ENCODE results near the gene MRPL40. TPM values are rescaled to one million over a fixed set of nuclear protein-coding genes. Genes with fewer than 3 reads are reported as not detected.

MRPL40 gene
- 10 to 100 TPM; 46.1 to 47.5 TPM for total RNA-seq

DNA sequence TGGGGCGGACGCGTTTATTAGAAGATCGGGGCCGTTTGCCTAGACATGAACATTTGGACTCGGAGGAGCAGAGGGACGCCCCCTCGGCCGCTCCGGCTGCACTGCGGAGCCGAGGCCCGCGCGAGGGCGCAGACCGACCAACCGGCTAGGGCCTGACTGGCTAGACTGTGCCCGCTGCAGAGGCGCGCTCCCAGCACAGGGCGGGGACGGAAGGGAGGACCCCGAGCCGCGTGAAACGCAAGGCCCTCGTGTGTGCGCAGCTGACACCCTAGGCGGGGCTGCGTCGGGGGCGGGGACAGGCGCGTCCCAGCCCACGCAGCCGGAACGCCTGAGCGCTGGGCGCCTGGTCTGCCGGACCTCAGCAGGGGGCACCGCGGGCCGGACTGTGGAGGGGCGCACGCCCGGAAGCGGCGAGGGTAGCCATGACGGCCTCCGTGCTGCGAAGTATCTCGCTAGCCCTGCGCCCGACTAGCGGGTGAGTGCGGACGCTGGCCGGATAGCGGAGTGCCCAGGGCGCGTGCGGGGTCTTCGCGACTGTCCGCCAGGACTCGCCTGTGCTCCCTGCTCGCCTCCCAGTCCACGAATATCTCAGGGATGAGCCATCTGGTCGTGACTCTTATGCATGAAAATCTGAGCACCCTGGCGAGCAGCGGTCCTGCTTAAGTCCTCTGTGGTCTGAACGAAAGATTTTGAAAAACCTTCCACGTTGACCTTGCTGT lies at the start of gene MRPL40:
TSS of gene MRPL40 (plus strand) at position 413 of the 719 bp plus-strand sequence. CDS start at position 423, 10 bp downstream.
- ChIA-PET CTCF (interaction anchor here (0.8 to 1.2 kb wide), 2 partner anchors 17 to 197 kb away, joined by 3 read pairs; no protein-coding TSS in a partner anchor), POLR2A (interaction anchor here (0.9 to 2.1 kb wide), 4 partner anchors 12 to 288 kb away, joined by 3 to 13 read pairs (median 5); partner anchors contain the start of genes C22orf39, ESS2 and SLC25A1)

GRCh38 chr22:19383292-19383691 lies 49.1 kb upstream of the MRPL40 start:
- CTCF ChIA-PET, result no interaction called here
- POLR2A ChIA-PET, result no interaction called here

GRCh38 chr22:19385221-19385906 lies 47.0 kb upstream of the MRPL40 start:
- ChIA-PET CTCF (no interaction called here), POLR2A (no interaction called here)

DNA sequence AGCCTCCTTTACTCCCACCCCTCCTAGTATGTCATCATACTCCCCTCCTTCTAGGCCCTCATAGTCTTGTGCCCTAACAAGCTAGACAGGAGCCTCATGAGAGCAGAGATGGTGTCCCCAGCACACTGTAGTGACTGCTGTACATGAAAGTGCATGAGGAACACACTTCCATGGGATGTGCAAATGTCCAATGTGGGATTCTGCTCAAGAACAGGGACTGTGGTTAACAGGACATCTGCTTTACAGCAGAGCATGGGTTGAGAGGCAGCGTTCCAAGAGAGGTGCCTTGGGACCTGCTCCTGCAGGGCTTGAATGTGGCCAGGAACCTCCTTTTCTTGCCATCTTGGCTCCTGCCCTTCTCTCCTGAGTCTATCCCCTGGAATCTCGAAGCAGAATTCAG lies 46.1 kb upstream of the MRPL40 start:
- CTCF ChIA-PET, result no interaction called here

GRCh38 chr22:19387038-19387437 lies 45.3 kb upstream of the MRPL40 start:
- ChIA-PET CTCF (no interaction called here), POLR2A (no interaction called here)

More for the DNA sequence above, 46.1 kb upstream of the MRPL40 start:
- POLR2A ChIA-PET, result no interaction called here

DNA sequence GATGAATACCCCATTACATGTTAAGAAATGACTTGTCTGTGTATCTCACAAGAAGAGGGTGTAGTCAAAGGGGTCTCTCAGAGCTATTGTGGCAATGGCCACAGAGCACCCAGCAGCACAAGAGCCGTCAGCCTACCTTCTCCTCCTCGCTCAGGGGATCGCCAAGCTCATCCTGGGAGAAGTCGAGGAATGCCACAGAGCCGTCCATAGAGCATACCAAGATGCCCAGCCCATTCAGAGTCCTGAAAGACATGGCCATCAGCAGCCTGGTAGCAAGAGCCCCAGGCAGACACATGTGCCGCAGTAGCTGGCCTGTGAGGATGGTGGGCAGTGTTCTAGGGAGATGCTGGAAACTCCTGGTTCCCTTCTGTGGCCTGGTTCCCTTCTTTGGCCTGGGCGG lies 44.8 kb upstream of the MRPL40 start:
- CTCF ChIA-PET, result no interaction called here
- POLR2A ChIA-PET, result no interaction called here

DNA sequence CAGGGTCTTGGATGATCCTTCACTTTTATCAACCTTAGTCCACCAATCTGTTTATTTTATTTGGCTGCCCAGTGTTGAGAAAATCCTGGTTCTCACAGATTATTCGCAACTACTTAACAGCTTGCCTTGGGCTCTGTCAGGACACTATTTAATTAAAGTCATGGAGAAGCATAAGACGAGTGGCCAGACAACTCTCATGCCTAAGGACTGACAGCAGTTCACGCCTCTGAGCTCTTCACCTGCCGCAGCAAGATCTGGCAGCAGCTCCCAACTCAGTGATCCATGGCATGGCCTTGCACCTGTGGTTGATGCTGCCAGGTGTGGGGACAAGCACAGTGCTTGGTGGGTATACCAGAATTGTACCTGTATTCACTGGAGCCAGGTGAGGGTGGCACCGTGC lies 38.6 kb upstream of the MRPL40 start:
- ChIA-PET POLR2A (no interaction called here), CTCF (interaction anchor here (0.9 to 1.3 kb wide), 2 partner anchors 10 to 236 kb away, joined by 3 read pairs; no protein-coding TSS in a partner anchor)

DNA sequence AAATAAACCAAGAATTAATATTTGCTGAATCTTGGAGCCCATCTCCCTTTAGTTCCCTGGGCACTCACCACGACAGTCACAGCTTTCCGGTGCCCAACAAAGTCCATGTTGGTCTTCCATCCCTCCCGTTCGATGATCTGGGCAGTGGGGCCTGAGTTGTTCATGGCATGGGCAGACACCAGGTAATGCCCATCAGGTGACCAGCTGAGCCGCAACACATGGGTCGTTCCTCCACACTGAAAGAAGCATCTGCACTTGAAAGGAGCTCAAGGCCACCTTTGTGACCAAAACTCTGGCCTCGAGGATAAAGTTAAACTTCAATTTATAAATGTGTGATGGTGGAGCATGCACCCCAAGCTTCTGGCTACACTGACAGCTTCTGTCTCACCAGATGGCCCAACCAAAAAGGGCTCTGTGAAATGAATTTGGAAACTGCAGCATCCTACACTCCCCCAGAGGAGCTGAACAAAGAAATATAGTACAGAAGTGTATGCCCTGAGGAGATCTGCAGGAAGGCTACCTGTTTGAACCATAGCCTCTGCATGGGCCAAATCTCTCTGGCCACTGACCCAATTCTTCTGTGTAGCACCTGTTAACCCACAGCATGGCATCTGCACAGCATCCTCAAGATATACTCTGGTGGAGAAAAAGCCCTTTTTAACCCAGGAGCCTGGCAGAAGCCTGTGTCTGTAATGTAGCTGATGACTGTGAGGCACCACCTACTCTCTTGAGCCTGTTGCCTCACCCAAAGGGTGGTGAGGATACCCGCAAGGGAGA lies 37.9 kb upstream of the MRPL40 start:
- ChIA-PET CTCF (interaction anchor here (0.9 to 1.3 kb wide), 2 partner anchors 9 to 235 kb away, joined by 3 read pairs; no protein-coding TSS in a partner anchor), POLR2A (no interaction called here)

DNA sequence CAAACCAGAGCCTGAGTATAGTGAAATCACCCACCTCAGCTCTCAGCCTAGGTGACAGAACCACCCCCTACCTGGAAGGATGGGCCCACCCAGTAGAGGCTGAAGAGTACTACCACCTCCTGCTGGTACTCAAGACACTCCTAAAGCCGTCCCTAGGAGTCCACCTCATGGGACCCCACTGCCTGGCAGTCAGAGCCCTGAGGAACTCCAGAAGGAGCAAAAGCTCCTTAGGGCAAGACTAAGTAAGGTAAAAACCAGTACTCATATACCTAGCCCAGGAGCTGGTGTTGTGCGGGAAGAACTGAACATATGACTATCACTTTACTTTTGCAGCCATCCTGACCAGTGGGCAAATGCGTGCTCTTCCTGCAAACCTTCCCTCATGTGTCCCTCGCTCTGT lies 37.1 kb upstream of the MRPL40 start:
- CTCF ChIA-PET, result interaction anchor here (1.3 kb wide), 1 partner anchor 9 kb away, joined by 3 read pairs; no protein-coding TSS in a partner anchor

GRCh38 chr22:19396561-19396933 lies 35.8 kb upstream of the MRPL40 start:
- ChIA-PET POLR2A (no interaction called here), CTCF (no interaction called here)

More for the DNA sequence above, 37.1 kb upstream of the MRPL40 start:
- POLR2A ChIA-PET, result no interaction called here

GRCh38 chr22:19396934-19397733 lies 35.2 kb upstream of the MRPL40 start:
- POLR2A ChIA-PET, result no interaction called here
- CTCF ChIA-PET, result no interaction called here

DNA sequence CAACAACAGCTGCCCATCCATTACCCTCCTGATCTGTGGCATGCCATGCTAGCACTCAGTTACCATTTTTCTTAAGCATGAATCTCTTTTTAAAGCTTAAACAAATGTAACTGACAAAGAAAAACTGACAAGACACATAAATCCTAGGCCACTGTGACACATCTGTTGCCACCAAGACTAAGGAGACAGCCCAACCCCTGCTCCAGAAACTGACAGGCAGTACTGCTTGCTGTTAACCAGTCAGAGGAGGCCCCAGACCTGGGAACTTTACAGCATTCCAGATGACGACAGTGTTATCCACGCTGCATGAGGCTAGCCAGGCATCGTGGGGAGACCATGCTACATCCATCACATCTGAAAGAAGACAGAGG lies 34.6 kb upstream of the MRPL40 start:
- CTCF ChIA-PET, result no interaction called here
- POLR2A ChIA-PET, result no interaction called here

- ChIA-PET POLR2A (no interaction called here), CTCF (no interaction called here)
Measured at GRCh38 chr22:19398206-19398605, 34.1 kb upstream of the MRPL40 start.

DNA sequence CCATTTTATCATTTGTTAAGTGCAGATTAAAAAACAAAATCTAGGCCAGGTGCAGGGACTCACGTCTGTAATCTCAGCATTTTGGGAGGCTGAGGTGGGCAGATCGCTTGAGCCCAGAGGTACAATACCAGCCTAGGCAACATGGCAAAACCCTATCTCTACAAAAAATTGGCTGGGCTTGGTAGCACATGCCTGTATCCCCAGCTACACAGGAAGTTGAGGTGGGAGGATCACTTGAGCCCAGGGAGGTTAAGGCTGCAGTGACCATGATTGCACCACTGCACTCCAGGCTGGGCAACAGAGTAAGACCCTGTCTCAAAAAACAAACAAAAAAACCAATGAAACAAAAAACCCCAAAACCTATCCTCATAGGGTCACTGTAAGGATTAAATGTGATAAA lies 33.7 kb upstream of the MRPL40 start:
- ChIA-PET POLR2A (no interaction called here), CTCF (no interaction called here)

GRCh38 chr22:19400881-19401280 lies 31.5 kb upstream of the MRPL40 start:
- ChIA-PET CTCF (no interaction called here), POLR2A (no interaction called here)

DNA sequence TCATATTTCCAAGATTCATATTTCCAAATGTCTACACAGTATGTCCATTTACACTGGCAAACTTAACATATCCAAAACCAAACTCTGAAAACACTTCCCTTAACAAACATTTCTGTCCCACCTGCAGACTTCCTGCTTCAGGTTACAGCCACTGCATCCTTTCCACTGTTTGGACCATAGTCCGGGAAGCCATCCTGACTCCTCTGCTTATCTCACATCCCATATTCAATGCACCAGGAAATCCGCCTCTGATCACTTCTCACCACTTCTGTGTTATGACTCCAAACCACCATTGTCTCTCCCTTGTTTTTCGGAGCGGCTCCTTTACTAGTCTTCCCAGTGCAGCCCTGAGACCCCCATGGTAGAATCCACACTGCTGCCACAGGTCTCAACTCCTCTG lies 30.9 kb upstream of the MRPL40 start:
- ChIA-PET CTCF (no interaction called here), POLR2A (no interaction called here)

DNA sequence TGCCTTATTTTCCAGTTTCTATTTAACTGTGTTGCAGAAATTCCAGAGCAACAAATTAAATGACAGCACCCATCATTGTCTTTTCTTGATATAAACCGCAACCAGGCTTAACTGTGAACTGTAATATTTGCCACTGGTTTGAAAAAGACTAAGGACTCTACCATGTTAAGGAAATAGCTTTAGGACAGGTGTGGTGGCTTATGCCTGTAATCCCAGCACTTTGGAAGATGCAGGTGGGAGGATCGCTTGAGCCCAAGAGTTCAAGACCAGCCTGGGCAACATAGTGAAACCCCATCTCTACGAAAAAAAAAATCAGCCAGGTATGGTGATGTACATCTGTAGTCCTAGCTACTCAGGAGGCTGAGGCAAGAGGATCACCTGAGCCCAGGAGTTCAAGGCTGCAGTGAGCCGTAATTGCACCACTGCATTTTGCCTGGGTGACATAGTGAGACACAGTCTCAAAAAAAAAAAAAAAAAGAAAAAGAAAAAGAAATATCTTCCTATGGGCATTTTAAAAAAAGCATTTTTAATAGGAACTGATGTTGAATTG lies 29.6 kb upstream of the MRPL40 start:
- ChIA-PET CTCF (no interaction called here), POLR2A (no interaction called here)

GRCh38 chr22:19404676-19405075 lies 27.7 kb upstream of the MRPL40 start:
- ChIA-PET CTCF (interaction anchor here (1.2 kb wide), 1 partner anchor 10 kb away, joined by 3 read pairs; no protein-coding TSS in a partner anchor), POLR2A (no interaction called here)

- CTCF ChIA-PET, result no interaction called here
- POLR2A ChIA-PET, result no interaction called here
Measured at GRCh38 chr22:19405133-19405532, 27.2 kb upstream of the MRPL40 start.

DNA sequence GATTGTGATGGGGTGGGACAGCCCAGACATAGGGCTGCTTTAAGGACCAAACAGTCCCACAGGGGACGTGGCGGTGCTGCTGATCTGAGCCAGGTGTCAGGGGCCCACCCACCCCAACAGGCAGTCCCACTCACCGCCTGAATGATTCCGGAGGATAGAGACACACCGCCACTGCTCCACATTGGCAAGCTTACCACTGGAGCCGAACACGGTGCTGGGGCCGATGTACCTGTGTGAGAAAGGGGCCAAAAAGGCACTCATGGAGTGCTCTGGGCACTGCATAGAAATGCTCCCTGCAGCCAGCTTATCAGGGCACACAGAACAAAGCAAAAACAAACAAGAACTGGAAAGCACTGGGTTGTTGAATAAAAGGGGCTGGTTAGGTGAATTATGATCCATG lies 26.7 kb upstream of the MRPL40 start:
- POLR2A ChIA-PET, result no interaction called here
- CTCF ChIA-PET, result no interaction called here

Measured in activated CD8-positive, alpha-beta memory T cell treated with anti-CD3 and anti-CD28 coated beads for 36 hours (primary cell).